Myometrial cell (primary cell): Measurements from ENCODE around the gene TTLL6. TPM values are rescaled to one million over a fixed set of nuclear protein-coding genes. Genes with fewer than 3 reads are reported as not detected.

Source experiments
- total RNA-seq: library from RNA; depleted of rRNA; stranded (reverse); fragments of >200 nt; gene quantifications from 2 replicates; pipeline ENCODE4 v1.2.3, GENCODE V29; 2015

The TTLL6 gene
- total RNA-seq = not detected in 2 replicates

GRCh38 chr17:48816774-48817590 is at the start of gene TTLL6:
TTLL6 (minus strand) TSS chr17:48817229; CDS start chr17:48817072, 157 bp downstream.

GRCh38 chr17:48830840-48831548 is 14.0 kb upstream of the TTLL6 start, which contains the start of gene CALCOCO2:
CALCOCO2 (plus strand) TSS chr17:48831035; CDS start chr17:48841708, 10,673 bp downstream.

GRCh38 chr17:48728232-48729231 is 88.5 kb downstream of the TTLL6 start, which contains the start of gene HOXB13:
HOXB13 (minus strand) TSS chr17:48728750; CDS start chr17:48728593, 157 bp downstream.

GRCh38 chr17:48722915-48723422 is 94.1 kb downstream of the TTLL6 start, which contains the start of gene PRAC2:
PRAC2 (plus strand) TSS chr17:48723185; CDS start chr17:48724411, 1,226 bp downstream.

GRCh38 chr17:48722201-48722907 is 94.7 kb downstream of the TTLL6 start, which contains the start of gene PRAC1:
PRAC1 (minus strand) TSS chr17:48722518; CDS start chr17:48722392, 126 bp downstream.

Other genes starting within 250 kb of the TTLL6 start
- 0.53 and 2.6 TPM in 2 replicates for gene HOXB4, start 238.9 kb downstream of the TTLL6 start, total RNA-seq
- 5.5 and 6.4 TPM in 2 replicates for gene HOXB3, start 227.0 kb downstream of the TTLL6 start, total RNA-seq
- gene HOXB5, start 223.4 kb downstream of the TTLL6 start, total RNA-seq = 0.18 TPM in 1 of 2 replicates, not detected in the other
- gene HOXB6, start 212.2 kb downstream of the TTLL6 start, total RNA-seq = 2.8 and 11.0 TPM in 2 replicates
- gene HOXB7, start 206.2 kb downstream of the TTLL6 start, total RNA-seq = 7.1 and 7.8 TPM in 2 replicates
- not detected in 2 replicates for gene HOXB8, start 201.9 kb downstream of the TTLL6 start, total RNA-seq
- gene HOXB9, start 190.9 kb downstream of the TTLL6 start, total RNA-seq = 0.71 TPM in 1 of 2 replicates, not detected in the other
- not detected in 2 replicates for gene PRAC1, start 94.7 kb downstream of the TTLL6 start, total RNA-seq
- not detected in 2 replicates for gene PRAC2, start 94.0 kb downstream of the TTLL6 start, total RNA-seq
- not detected in 2 replicates for gene HOXB13, start 88.5 kb downstream of the TTLL6 start, total RNA-seq
- 48.9 and 54.5 TPM in 2 replicates for gene CALCOCO2, start 13.8 kb upstream of the TTLL6 start, total RNA-seq
- gene ATP5MC1, start 75.6 kb upstream of the TTLL6 start, total RNA-seq = 205 and 249 TPM in 2 replicates
- 93.2 and 99.2 TPM in 2 replicates for gene UBE2Z, start 91.2 kb upstream of the TTLL6 start, total RNA-seq
- gene SNF8, start 127.6 kb upstream of the TTLL6 start, total RNA-seq = 127 and 169 TPM in 2 replicates
- gene GIP, start 151.4 kb upstream of the TTLL6 start, total RNA-seq = not detected in 2 replicates
- 0.86 and 1.9 TPM in 2 replicates for gene IGF2BP1, start 180.2 kb upstream of the TTLL6 start, total RNA-seq